Subcutaneous adipose tissue (tissue), 4 donors: ENCODE results near the gene ZNF469. TPM values are rescaled to one million over a fixed set of nuclear protein-coding genes. Genes with fewer than 3 reads are reported as not detected.

Experiments
- CTCF ChIP-seq: fragments of 450-650 bp; IDR thresholded peaks from one replicate; pipeline ENCODE4 v1.5.1; 2016; ENCODE audit warnings: low read depth, mild to moderate bottlenecking, control low read depth, antibody characterized with exemption, moderate library complexity
- total RNA-seq, 4 donors: library from RNA; depleted of rRNA; stranded (reverse); fragments of >200 nt; gene quantifications; one replicate each; pipeline ENCODE4 v1.1.0, GENCODE V29; 2016

The ZNF469 gene
- total RNA-seq, 4 donors from 2014 or later = 0.57 to 1.3 (median 0.75) TPM

- TF ChIP-seq CTCF = no peak
These were observed 5.3 kb downstream of the ZNF469 start for GRCh38 chr16:88387941-88388627.

- TF ChIP-seq CTCF = no peak
These were observed 6.4 kb downstream of the ZNF469 start for GRCh38 chr16:88389191-88389590.

- TF ChIP-seq CTCF = no peak
These were observed 6.9 kb downstream of the ZNF469 start for GRCh38 chr16:88389621-88390160.

- no peak for TF ChIP-seq CTCF
These were observed 7.5 kb downstream of the ZNF469 start for GRCh38 chr16:88390265-88390664.

GRCh38 chr16:88390735-88391134 lies 8.0 kb downstream of the ZNF469 start:
- no peak for TF ChIP-seq CTCF

GRCh38 chr16:88391144-88391850 lies 8.5 kb downstream of the ZNF469 start:
- no peak for TF ChIP-seq CTCF

GRCh38 chr16:88392111-88392510 lies 9.4 kb downstream of the ZNF469 start:
- no peak for TF ChIP-seq CTCF
